HCT116 (cell line): ENCODE measurements around the gene EPHA2. TPM values are rescaled to one million over a fixed set of nuclear protein-coding genes. Genes with fewer than 3 reads are reported as not detected.

Experiments
- ATAC-seq: fragments of 200-7000 bp; cut with Tn5 transposase; 2 replicates; pipeline ENCODE4 v1.9.1; 2020; ENCODE audit warnings: mild to moderate bottlenecking, moderate library complexity
- BruUV-seq: library from RNA; stranded (reverse); fragments of 400-500 nt; replicated peaks from 2 replicates; lab custom pipeline; 2021; lab: Mats Ljungman, UMichigan
- CTCF ChIA-PET: fragments of 300-600 bp; sonication (Branson Sonifier 250); formaldehyde crosslinking; loops from one replicate; lab custom pipeline; 2021; ENCODE audit warnings: antibody characterized with exemption; lab: Charles Lee
- POLR2A ChIA-PET: fragments of 300-600, 350-600 bp; sonication (Branson Sonifier 250); formaldehyde crosslinking; loops from one replicate; lab custom pipeline; 2021; ENCODE audit warnings: antibody characterized with exemption; lab: Charles Lee
- RAD21 ChIA-PET, 2 experiments: fragments of 300-600 bp; sonication (Branson Sonifier 250); formaldehyde crosslinking; loops; one replicate each; lab custom pipeline; 2023; ENCODE audit warnings: low total read pairs in 2 of 2; ENCODE audit not compliant: uncharacterized antibody in 2 of 2, unreplicated experiment in 2 of 2, low non-redundant PET in 1 of 2; lab: Charles Lee
- DNase-seq: peaks from one replicate; pipeline ENCODE4 v3.0.0-alpha.2; 2010; ENCODE audit warnings: low read depth, low spot score
- H2AFZ ChIP-seq: fragments of 200-600 bp; shearing (Covaris generic), sonication (generic); 2 replicates; pipeline ENCODE4 v1.6.1; 2017; ENCODE audit warnings: low read depth, mixed run types, mixed read lengths, antibody characterized with exemption, low read length; ENCODE audit not compliant: poor library complexity, severe bottlenecking
- H3K27ac ChIP-seq: 2 replicates; pipeline ENCODE4 v1.5.1; 2012; ENCODE audit warnings: low read depth, low read length
- H3K27me3 ChIP-seq: fragments of 200-600 bp; sonication (generic); 2 replicates; pipeline ENCODE4 v1.6.1; 2016; ENCODE audit warnings: mixed run types, low read length, mixed read lengths; ENCODE audit not compliant: insufficient read depth
- H3K36me3 ChIP-seq, 2 experiments: fragments of 200-500 bp in 1 of 2; fragments of 200-600 bp in 1 of 2; sonication (Bioruptor generic) in 1 of 2; sonication (generic) in 1 of 2; 2 replicates each; pipeline versions ENCODE4 v1.5.1 to v1.6.1; 2014 to 2016; ENCODE audit warnings: low read length in 2 of 2, inconsistent platforms in 1 of 2, mixed read lengths in 1 of 2, mixed run types in 1 of 2; ENCODE audit not compliant: insufficient read depth in 2 of 2, control insufficient read depth in 1 of 2
- H3K4me1 ChIP-seq, 2 experiments: fragments of 200-600 bp in 1 of 2; sonication (generic) in 1 of 2; 2 replicates each; pipeline versions ENCODE4 v1.5.1 to v1.6.1; 2012 to 2017; ENCODE audit warnings: low read length in 2 of 2, inconsistent platforms in 1 of 2, mild to moderate bottlenecking in 1 of 2, mixed read lengths in 1 of 2, mixed run types in 1 of 2, moderate library complexity in 1 of 2; ENCODE audit not compliant: insufficient read depth in 2 of 2, control insufficient read depth in 1 of 2
- H3K4me2 ChIP-seq: fragments of 200-600 bp; sonication (generic); 2 replicates; pipeline ENCODE4 v1.6.1; 2017; ENCODE audit warnings: mixed run types, low read length, mixed read lengths
- H3K4me3 ChIP-seq, 2 experiments: fragments of 200-600 bp in 1 of 2; sonication (generic) in 1 of 2; replicated peaks in 1 of 2; 2 replicates each; pipeline ENCODE4 v1.5.1; 2011 to 2016; ENCODE audit warnings: low read length in 2 of 2, control low read depth in 1 of 2, low read depth in 1 of 2, mild to moderate bottlenecking in 1 of 2, mixed read lengths in 1 of 2, mixed run types in 1 of 2
- H3K79me2 ChIP-seq: fragments of 200-600 bp; sonication (generic); 2 replicates; pipeline ENCODE4 v1.6.1; 2017; ENCODE audit warnings: mild to moderate bottlenecking, mixed run types, low read length, moderate library complexity, mixed read lengths; ENCODE audit not compliant: insufficient read depth
- H3K9ac ChIP-seq: fragments of 200-600 bp; sonication (generic); 2 replicates; pipeline ENCODE4 v1.6.1; 2016; ENCODE audit warnings: low read length, mixed read lengths
- H3K9me2 ChIP-seq: fragments of 200-600 bp; sonication (generic), shearing (Covaris generic); 2 replicates; pipeline ENCODE4 v1.6.1; 2017; ENCODE audit warnings: mixed run types, mild to moderate bottlenecking, moderate library complexity; ENCODE audit not compliant: insufficient read depth
- H3K9me3 ChIP-seq, 2 experiments: fragments of 200-500 bp in 1 of 2; fragments of 200-600 bp in 1 of 2; sonication (Bioruptor generic) in 1 of 2; sonication (generic) in 1 of 2; 2 replicates each; pipeline ENCODE4 v1.6.1; 2014 to 2017; ENCODE audit warnings: low read length in 2 of 2, mixed read lengths in 2 of 2, inconsistent platforms in 1 of 2, low read depth in 1 of 2, mild to moderate bottlenecking in 1 of 2, mixed run types in 1 of 2, moderate library complexity in 1 of 2; ENCODE audit not compliant: control insufficient read depth in 1 of 2, insufficient read depth in 1 of 2
- H4K20me1 ChIP-seq: fragments of 200-600 bp; sonication (generic), shearing (Covaris generic); 2 replicates; pipeline ENCODE4 v1.6.1; 2017; ENCODE audit warnings: mixed run types, mild to moderate bottlenecking, moderate library complexity; ENCODE audit not compliant: insufficient read depth
- CEBPB ChIP-seq: IDR thresholded peaks from 2 replicates; pipeline ENCODE4 v1.6.1; 2012; ENCODE audit warnings: low read depth
- EZH2 ChIP-seq: fragments of 200-600 bp; sonication (generic); IDR thresholded peaks from 2 replicates; pipeline ENCODE4 v1.6.1; 2017; ENCODE audit warnings: antibody characterized with exemption, mixed run types
- FOSL1 ChIP-seq: IDR thresholded peaks from 2 replicates; pipeline ENCODE4 v1.6.1; 2012; ENCODE audit warnings: low read depth
- POLR2A ChIP-seq: IDR thresholded peaks from 2 replicates; pipeline ENCODE4 v1.7.0; 2011; ENCODE audit warnings: borderline replicate concordance; ENCODE audit not compliant: insufficient read depth, insufficient read length; ENCODE audit errors: extremely low read depth
- POLR2AphosphoS5 ChIP-seq: IDR thresholded peaks from 2 replicates; pipeline ENCODE4 v1.6.1; 2011; ENCODE audit warnings: mild to moderate bottlenecking, low read depth, low read length, moderate library complexity
- RAD21 ChIP-seq: IDR thresholded peaks from 2 replicates; pipeline ENCODE4 v1.6.1; 2012; ENCODE audit warnings: low read depth, mild to moderate bottlenecking
- TCF7L2 ChIP-seq: IDR thresholded peaks from 2 replicates; pipeline ENCODE4 v1.7.0; 2011; ENCODE audit warnings: borderline replicate concordance, inconsistent platforms; ENCODE audit not compliant: insufficient read depth, insufficient read length; ENCODE audit errors: extremely low read depth
- intact Hi-C: fragments of 100-400 bp; cut with micrococcal nuclease; formaldehyde crosslinking; loops from 2 replicates; pipeline ENCODE4 v1.10.0; 2022
- total RNA-seq: library from RNA; stranded (reverse); gene quantifications from one replicate; pipeline ENCODE4 v1.2.1, GENCODE V29; 2021; ENCODE audit not compliant: unreplicated experiment
- TF ChIP-seq, protein P1 (sequence below), 3 experiments: fragments of 200-600 bp in 1 of 3; sonication (generic) in 1 of 3; IDR thresholded peaks in 2 of 3; conservative IDR thresholded peaks in 1 of 3; 2 replicates each; pipeline ENCODE4 v1.5.1; 2012 to 2017; ENCODE audit warnings: low read depth in 2 of 3, low read length in 2 of 3, antibody characterized with exemption in 1 of 3, borderline replicate concordance in 1 of 3, control low read depth in 1 of 3, mild to moderate bottlenecking in 1 of 3, mixed read lengths in 1 of 3, mixed run types in 1 of 3, moderate library complexity in 1 of 3; ENCODE audit not compliant: insufficient read depth in 1 of 3
- TF ChIP-seq, protein P2 (sequence below): IDR thresholded peaks from 2 replicates; pipeline ENCODE4 v1.6.1; 2012
- TF ChIP-seq, protein P3 (sequence below): IDR thresholded peaks from 2 replicates; pipeline ENCODE4 v1.6.1; 2011; ENCODE audit warnings: mild to moderate bottlenecking, low read length, moderate library complexity; ENCODE audit not compliant: insufficient replicate concordance; ENCODE audit errors: extremely low read depth
- TF ChIP-seq, protein P4 (sequence below): IDR thresholded peaks from 2 replicates; pipeline ENCODE4 v1.6.1; 2012; ENCODE audit warnings: low read depth

EPHA2 gene
- total RNA-seq, 1 experiment from 2014 or later: 164 TPM

DNA sequence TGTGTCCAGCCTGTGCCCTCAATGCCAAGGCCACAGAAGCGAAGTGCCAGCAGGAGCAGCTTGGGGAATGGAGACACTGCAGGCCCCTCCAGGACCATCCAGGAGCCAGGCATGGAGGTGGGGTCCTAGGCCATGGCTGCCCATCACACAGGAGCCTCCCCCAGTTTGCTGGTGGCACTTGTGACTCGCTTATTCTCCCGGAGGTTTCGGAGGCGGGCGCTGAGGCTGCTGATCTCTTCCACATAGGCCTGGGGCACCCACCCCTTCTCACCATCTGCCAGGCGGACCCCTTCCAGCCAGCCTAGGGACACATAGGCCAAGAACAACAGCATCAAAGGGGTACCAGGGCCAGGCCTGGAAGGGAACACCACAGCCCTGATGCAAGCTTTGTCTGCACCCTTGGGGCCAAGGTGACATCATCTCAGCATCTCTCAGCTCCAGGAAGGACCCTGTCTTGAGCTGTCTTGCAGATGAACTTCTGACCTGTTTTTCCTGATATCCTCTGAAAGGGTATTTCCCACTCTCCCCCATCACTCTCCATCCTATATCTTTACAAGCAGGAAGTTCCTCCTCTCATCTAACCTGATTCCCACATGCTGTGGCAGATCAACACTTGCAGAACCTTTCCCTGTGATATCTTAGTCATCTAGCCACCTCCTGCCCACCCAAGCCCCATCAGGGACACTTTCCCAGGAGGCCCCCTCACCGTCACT, 42.7 kb upstream of the EPHA2 start:
- no peak for DNase-seq
- ChIA-PET CTCF (no interaction called here), POLR2A (no interaction called here), RAD21 (no interaction called here)
- no peaks in the 10 kb centered on the region for H4K20me1 ChIP-seq
- intact Hi-C loops: no loop called here
- no peak overlapping the region for H3K4me2 ChIP-seq
- ATAC-seq: no peak
- H3K36me3 ChIP-seq: peaks cover 12 to 26% of the 10 kb centered on the region in 2 experiments; a peak in 3 of 4 replicates
- BruUV-seq: no TSS peak
- no peaks in the 10 kb centered on the region for H3K79me2 ChIP-seq
- H2AFZ ChIP-seq: no peak overlapping the region
- H3K27me3 ChIP-seq: no peaks in the 10 kb centered on the region
- no peaks in the 10 kb centered on the region for H3K9me2 ChIP-seq
- H3K9ac ChIP-seq: no peak overlapping the region
- H3K4me3 ChIP-seq: no peak overlapping the region
- H3K9me3 ChIP-seq: no peaks in the 10 kb centered on the region
- no peaks in the 10 kb centered on the region for H3K4me1 ChIP-seq
- TF ChIP-seq EZH2: no peak
- no peak for TF ChIP-seq FOSL1
- TF ChIP-seq, protein P1, sequence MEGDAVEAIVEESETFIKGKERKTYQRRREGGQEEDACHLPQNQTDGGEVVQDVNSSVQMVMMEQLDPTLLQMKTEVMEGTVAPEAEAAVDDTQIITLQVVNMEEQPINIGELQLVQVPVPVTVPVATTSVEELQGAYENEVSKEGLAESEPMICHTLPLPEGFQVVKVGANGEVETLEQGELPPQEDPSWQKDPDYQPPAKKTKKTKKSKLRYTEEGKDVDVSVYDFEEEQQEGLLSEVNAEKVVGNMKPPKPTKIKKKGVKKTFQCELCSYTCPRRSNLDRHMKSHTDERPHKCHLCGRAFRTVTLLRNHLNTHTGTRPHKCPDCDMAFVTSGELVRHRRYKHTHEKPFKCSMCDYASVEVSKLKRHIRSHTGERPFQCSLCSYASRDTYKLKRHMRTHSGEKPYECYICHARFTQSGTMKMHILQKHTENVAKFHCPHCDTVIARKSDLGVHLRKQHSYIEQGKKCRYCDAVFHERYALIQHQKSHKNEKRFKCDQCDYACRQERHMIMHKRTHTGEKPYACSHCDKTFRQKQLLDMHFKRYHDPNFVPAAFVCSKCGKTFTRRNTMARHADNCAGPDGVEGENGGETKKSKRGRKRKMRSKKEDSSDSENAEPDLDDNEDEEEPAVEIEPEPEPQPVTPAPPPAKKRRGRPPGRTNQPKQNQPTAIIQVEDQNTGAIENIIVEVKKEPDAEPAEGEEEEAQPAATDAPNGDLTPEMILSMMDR (IDR thresholded peaks at IDR 0.05 in 2 of 3, conservative IDR thresholded peaks at IDR 0.05 in 1 of 3; ENCODE audit: borderline replicate concordance in 1 of 3, insufficient read depth in 1 of 3, low read depth in 2 of 3, low read length in 2 of 3): no peak
- TF ChIP-seq POLR2AphosphoS5: no peak
- no peak for TF ChIP-seq RAD21
- TF ChIP-seq, protein P2, sequence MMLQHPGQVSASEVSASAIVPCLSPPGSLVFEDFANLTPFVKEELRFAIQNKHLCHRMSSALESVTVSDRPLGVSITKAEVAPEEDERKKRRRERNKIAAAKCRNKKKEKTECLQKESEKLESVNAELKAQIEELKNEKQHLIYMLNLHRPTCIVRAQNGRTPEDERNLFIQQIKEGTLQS: no peak
- no peak for TF ChIP-seq CEBPB
- no peak for TF ChIP-seq POLR2A
- TF ChIP-seq, protein P3, sequence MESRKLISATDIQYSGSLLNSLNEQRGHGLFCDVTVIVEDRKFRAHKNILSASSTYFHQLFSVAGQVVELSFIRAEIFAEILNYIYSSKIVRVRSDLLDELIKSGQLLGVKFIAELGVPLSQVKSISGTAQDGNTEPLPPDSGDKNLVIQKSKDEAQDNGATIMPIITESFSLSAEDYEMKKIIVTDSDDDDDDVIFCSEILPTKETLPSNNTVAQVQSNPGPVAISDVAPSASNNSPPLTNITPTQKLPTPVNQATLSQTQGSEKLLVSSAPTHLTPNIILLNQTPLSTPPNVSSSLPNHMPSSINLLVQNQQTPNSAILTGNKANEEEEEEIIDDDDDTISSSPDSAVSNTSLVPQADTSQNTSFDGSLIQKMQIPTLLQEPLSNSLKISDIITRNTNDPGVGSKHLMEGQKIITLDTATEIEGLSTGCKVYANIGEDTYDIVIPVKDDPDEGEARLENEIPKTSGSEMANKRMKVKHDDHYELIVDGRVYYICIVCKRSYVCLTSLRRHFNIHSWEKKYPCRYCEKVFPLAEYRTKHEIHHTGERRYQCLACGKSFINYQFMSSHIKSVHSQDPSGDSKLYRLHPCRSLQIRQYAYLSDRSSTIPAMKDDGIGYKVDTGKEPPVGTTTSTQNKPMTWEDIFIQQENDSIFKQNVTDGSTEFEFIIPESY: no peak
- no peak for TF ChIP-seq TCF7L2
- TF ChIP-seq, protein P4, sequence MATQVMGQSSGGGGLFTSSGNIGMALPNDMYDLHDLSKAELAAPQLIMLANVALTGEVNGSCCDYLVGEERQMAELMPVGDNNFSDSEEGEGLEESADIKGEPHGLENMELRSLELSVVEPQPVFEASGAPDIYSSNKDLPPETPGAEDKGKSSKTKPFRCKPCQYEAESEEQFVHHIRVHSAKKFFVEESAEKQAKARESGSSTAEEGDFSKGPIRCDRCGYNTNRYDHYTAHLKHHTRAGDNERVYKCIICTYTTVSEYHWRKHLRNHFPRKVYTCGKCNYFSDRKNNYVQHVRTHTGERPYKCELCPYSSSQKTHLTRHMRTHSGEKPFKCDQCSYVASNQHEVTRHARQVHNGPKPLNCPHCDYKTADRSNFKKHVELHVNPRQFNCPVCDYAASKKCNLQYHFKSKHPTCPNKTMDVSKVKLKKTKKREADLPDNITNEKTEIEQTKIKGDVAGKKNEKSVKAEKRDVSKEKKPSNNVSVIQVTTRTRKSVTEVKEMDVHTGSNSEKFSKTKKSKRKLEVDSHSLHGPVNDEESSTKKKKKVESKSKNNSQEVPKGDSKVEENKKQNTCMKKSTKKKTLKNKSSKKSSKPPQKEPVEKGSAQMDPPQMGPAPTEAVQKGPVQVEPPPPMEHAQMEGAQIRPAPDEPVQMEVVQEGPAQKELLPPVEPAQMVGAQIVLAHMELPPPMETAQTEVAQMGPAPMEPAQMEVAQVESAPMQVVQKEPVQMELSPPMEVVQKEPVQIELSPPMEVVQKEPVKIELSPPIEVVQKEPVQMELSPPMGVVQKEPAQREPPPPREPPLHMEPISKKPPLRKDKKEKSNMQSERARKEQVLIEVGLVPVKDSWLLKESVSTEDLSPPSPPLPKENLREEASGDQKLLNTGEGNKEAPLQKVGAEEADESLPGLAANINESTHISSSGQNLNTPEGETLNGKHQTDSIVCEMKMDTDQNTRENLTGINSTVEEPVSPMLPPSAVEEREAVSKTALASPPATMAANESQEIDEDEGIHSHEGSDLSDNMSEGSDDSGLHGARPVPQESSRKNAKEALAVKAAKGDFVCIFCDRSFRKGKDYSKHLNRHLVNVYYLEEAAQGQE: no peak
- no peak overlapping the region for H3K27ac ChIP-seq
